ENCODE data around the gene SNX12.

DNA sequence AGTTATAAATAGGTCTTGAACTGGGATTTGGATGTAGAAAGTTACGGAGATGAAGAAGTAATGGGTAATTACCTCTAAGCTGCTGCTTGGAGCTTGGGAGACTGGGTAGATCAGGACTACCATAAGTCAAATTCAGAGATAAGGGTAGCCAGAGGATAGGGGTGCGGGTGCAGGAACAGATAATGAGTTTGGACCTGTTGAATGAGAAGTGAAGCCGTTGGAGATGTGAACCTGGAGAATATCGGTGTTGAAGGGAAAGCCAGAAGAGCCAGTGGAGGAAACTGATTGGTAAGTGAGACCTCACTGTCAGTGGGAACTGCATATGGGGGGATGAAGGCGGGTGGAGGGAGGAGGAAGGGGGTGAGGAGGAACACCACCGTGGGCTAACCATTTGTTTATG is 26.9 kb upstream of the SNX12 start:
- TF ChIP-seq PPARA (CRISPR knock-in tag; IDR thresholded peaks at IDR 0.05; ENCODE audit: borderline replicate concordance), result no peak
- no peak for TF ChIP-seq BACH2 (CRISPR knock-in tag; IDR thresholded peaks at IDR 0.05; ENCODE audit: borderline replicate concordance)
- TF ChIP-seq RARB (CRISPR knock-in tag; IDR thresholded peaks at IDR 0.05), result no peak
- TF ChIP-seq CSDC2 (CRISPR knock-in tag; IDR thresholded peaks at IDR 0.05), result no peak
- no peak for TF ChIP-seq ARNTL (CRISPR knock-in tag; IDR thresholded peaks at IDR 0.05; ENCODE audit: borderline replicate concordance, low read depth)
